HCT116 (cell line): ENCODE measurements around the gene TRIM16. TPM values are rescaled to one million over a fixed set of nuclear protein-coding genes. Genes with fewer than 3 reads are reported as not detected.
"Not testable (repeated sequence)": the region's sequence is repeated elsewhere in the genome, so short reads cannot be mapped to it uniquely, and the experiment has no call there.

Experiments used
- ATAC-seq: fragments of 200-7000 bp; cut with Tn5 transposase; 2 replicates; pipeline ENCODE4 v1.9.1; 2020; ENCODE audit warnings: mild to moderate bottlenecking, moderate library complexity
- BruUV-seq: library from RNA; stranded (reverse); fragments of 400-500 nt; replicated peaks from 2 replicates; lab custom pipeline; 2021; lab: Mats Ljungman, UMichigan
- CTCF ChIA-PET: fragments of 300-600 bp; sonication (Branson Sonifier 250); formaldehyde crosslinking; loops from one replicate; lab custom pipeline; 2021; ENCODE audit warnings: antibody characterized with exemption; lab: Charles Lee
- POLR2A ChIA-PET: fragments of 300-600, 350-600 bp; sonication (Branson Sonifier 250); formaldehyde crosslinking; loops from one replicate; lab custom pipeline; 2021; ENCODE audit warnings: antibody characterized with exemption; lab: Charles Lee
- RAD21 ChIA-PET, 2 experiments: fragments of 300-600 bp; sonication (Branson Sonifier 250); formaldehyde crosslinking; loops; one replicate each; lab custom pipeline; 2023; ENCODE audit warnings: low total read pairs in 2 of 2; ENCODE audit not compliant: uncharacterized antibody in 2 of 2, unreplicated experiment in 2 of 2, low non-redundant PET in 1 of 2; lab: Charles Lee
- DNase-seq: peaks from one replicate; pipeline ENCODE4 v3.0.0-alpha.2; 2010; ENCODE audit warnings: low read depth, low spot score
- H2AFZ ChIP-seq: fragments of 200-600 bp; shearing (Covaris generic), sonication (generic); 2 replicates; pipeline ENCODE4 v1.6.1; 2017; ENCODE audit warnings: low read depth, mixed run types, mixed read lengths, antibody characterized with exemption, low read length; ENCODE audit not compliant: poor library complexity, severe bottlenecking
- H3K27ac ChIP-seq: 2 replicates; pipeline ENCODE4 v1.5.1; 2012; ENCODE audit warnings: low read depth, low read length
- H3K27me3 ChIP-seq: fragments of 200-600 bp; sonication (generic); 2 replicates; pipeline ENCODE4 v1.6.1; 2016; ENCODE audit warnings: mixed run types, low read length, mixed read lengths; ENCODE audit not compliant: insufficient read depth
- H3K36me3 ChIP-seq, 2 experiments: fragments of 200-500 bp in 1 of 2; fragments of 200-600 bp in 1 of 2; sonication (Bioruptor generic) in 1 of 2; sonication (generic) in 1 of 2; 2 replicates each; pipeline versions ENCODE4 v1.5.1 to v1.6.1; 2014 to 2016; ENCODE audit warnings: low read length in 2 of 2, inconsistent platforms in 1 of 2, mixed read lengths in 1 of 2, mixed run types in 1 of 2; ENCODE audit not compliant: insufficient read depth in 2 of 2, control insufficient read depth in 1 of 2
- H3K4me1 ChIP-seq, 2 experiments: fragments of 200-600 bp in 1 of 2; sonication (generic) in 1 of 2; 2 replicates each; pipeline versions ENCODE4 v1.5.1 to v1.6.1; 2012 to 2017; ENCODE audit warnings: low read length in 2 of 2, inconsistent platforms in 1 of 2, mild to moderate bottlenecking in 1 of 2, mixed read lengths in 1 of 2, mixed run types in 1 of 2, moderate library complexity in 1 of 2; ENCODE audit not compliant: insufficient read depth in 2 of 2, control insufficient read depth in 1 of 2
- H3K4me2 ChIP-seq: fragments of 200-600 bp; sonication (generic); 2 replicates; pipeline ENCODE4 v1.6.1; 2017; ENCODE audit warnings: mixed run types, low read length, mixed read lengths
- H3K4me3 ChIP-seq, 2 experiments: fragments of 200-600 bp in 1 of 2; sonication (generic) in 1 of 2; replicated peaks in 1 of 2; 2 replicates each; pipeline ENCODE4 v1.5.1; 2011 to 2016; ENCODE audit warnings: low read length in 2 of 2, control low read depth in 1 of 2, low read depth in 1 of 2, mild to moderate bottlenecking in 1 of 2, mixed read lengths in 1 of 2, mixed run types in 1 of 2
- H3K79me2 ChIP-seq: fragments of 200-600 bp; sonication (generic); 2 replicates; pipeline ENCODE4 v1.6.1; 2017; ENCODE audit warnings: mild to moderate bottlenecking, mixed run types, low read length, moderate library complexity, mixed read lengths; ENCODE audit not compliant: insufficient read depth
- H3K9ac ChIP-seq: fragments of 200-600 bp; sonication (generic); 2 replicates; pipeline ENCODE4 v1.6.1; 2016; ENCODE audit warnings: low read length, mixed read lengths
- H3K9me2 ChIP-seq: fragments of 200-600 bp; sonication (generic), shearing (Covaris generic); 2 replicates; pipeline ENCODE4 v1.6.1; 2017; ENCODE audit warnings: mixed run types, mild to moderate bottlenecking, moderate library complexity; ENCODE audit not compliant: insufficient read depth
- H3K9me3 ChIP-seq, 2 experiments: fragments of 200-500 bp in 1 of 2; fragments of 200-600 bp in 1 of 2; sonication (Bioruptor generic) in 1 of 2; sonication (generic) in 1 of 2; 2 replicates each; pipeline ENCODE4 v1.6.1; 2014 to 2017; ENCODE audit warnings: low read length in 2 of 2, mixed read lengths in 2 of 2, inconsistent platforms in 1 of 2, low read depth in 1 of 2, mild to moderate bottlenecking in 1 of 2, mixed run types in 1 of 2, moderate library complexity in 1 of 2; ENCODE audit not compliant: control insufficient read depth in 1 of 2, insufficient read depth in 1 of 2
- H4K20me1 ChIP-seq: fragments of 200-600 bp; sonication (generic), shearing (Covaris generic); 2 replicates; pipeline ENCODE4 v1.6.1; 2017; ENCODE audit warnings: mixed run types, mild to moderate bottlenecking, moderate library complexity; ENCODE audit not compliant: insufficient read depth
- CBX3 ChIP-seq: IDR thresholded peaks from 2 replicates; pipeline ENCODE4 v1.6.1; 2012; ENCODE audit warnings: low read depth
- EGR1 ChIP-seq: IDR thresholded peaks from 2 replicates; pipeline ENCODE4 v1.6.1; 2012; ENCODE audit warnings: low read depth
- ELF1 ChIP-seq: IDR thresholded peaks from 2 replicates; pipeline ENCODE4 v1.6.1; 2012; ENCODE audit warnings: low read depth, borderline replicate concordance
- JUND ChIP-seq: IDR thresholded peaks from 2 replicates; pipeline ENCODE4 v1.6.1; 2012
- MAX ChIP-seq: IDR thresholded peaks from 2 replicates; pipeline ENCODE4 v1.6.1; 2012
- POLR2A ChIP-seq: IDR thresholded peaks from 2 replicates; pipeline ENCODE4 v1.7.0; 2011; ENCODE audit warnings: borderline replicate concordance; ENCODE audit not compliant: insufficient read depth, insufficient read length; ENCODE audit errors: extremely low read depth
- POLR2AphosphoS5 ChIP-seq: IDR thresholded peaks from 2 replicates; pipeline ENCODE4 v1.6.1; 2011; ENCODE audit warnings: mild to moderate bottlenecking, low read depth, low read length, moderate library complexity
- REST ChIP-seq: IDR thresholded peaks from 2 replicates; pipeline ENCODE4 v1.6.1; 2012; ENCODE audit warnings: low read depth
- SIN3A ChIP-seq: IDR thresholded peaks from 2 replicates; pipeline ENCODE4 v1.6.1; 2012; ENCODE audit warnings: low read depth
- SRF ChIP-seq: IDR thresholded peaks from 2 replicates; pipeline ENCODE4 v1.6.1; 2012; ENCODE audit warnings: low read depth
- TCF7L2 ChIP-seq: IDR thresholded peaks from 2 replicates; pipeline ENCODE4 v1.7.0; 2011; ENCODE audit warnings: borderline replicate concordance, inconsistent platforms; ENCODE audit not compliant: insufficient read depth, insufficient read length; ENCODE audit errors: extremely low read depth
- YY1 ChIP-seq: IDR thresholded peaks from 2 replicates; pipeline ENCODE4 v1.6.1; 2011; ENCODE audit warnings: low read length, low read depth, moderate library complexity, mild to moderate bottlenecking; ENCODE audit not compliant: insufficient replicate concordance; ENCODE audit errors: extremely low read depth
- intact Hi-C: fragments of 100-400 bp; cut with micrococcal nuclease; formaldehyde crosslinking; loops from 2 replicates; pipeline ENCODE4 v1.10.0; 2022
- total RNA-seq: library from RNA; stranded (reverse); gene quantifications from one replicate; pipeline ENCODE4 v1.2.1, GENCODE V29; 2021; ENCODE audit not compliant: unreplicated experiment

Gene TRIM16
- total RNA-seq, 1 experiment from 2014 or later = 33.8 TPM

GRCh38 chr17:15674640-15675039 is 9.5 kb downstream of the TRIM16 start:
- RAD21 ChIA-PET, POLR2A ChIA-PET, CTCF ChIA-PET, DNase-seq, H3K27ac ChIP-seq, intact Hi-C loops, H3K9me3 ChIP-seq, H3K27me3 ChIP-seq, H2AFZ ChIP-seq, H3K9me2 ChIP-seq, H4K20me1 ChIP-seq, BruUV-seq, H3K36me3 ChIP-seq, H3K4me3 ChIP-seq, H3K4me2 ChIP-seq, H3K9ac ChIP-seq, H3K4me1 ChIP-seq, H3K79me2 ChIP-seq, ATAC-seq: not testable (repeated sequence)

- H3K9me2 ChIP-seq, H3K9me3 ChIP-seq, H3K79me2 ChIP-seq, RAD21 ChIA-PET, H3K27me3 ChIP-seq, H4K20me1 ChIP-seq, H3K9ac ChIP-seq, H3K4me3 ChIP-seq, CTCF ChIA-PET, H3K36me3 ChIP-seq, H3K4me1 ChIP-seq, BruUV-seq, H3K27ac ChIP-seq, DNase-seq, POLR2A ChIA-PET, ATAC-seq, H2AFZ ChIP-seq, H3K4me2 ChIP-seq, intact Hi-C loops: not testable (repeated sequence)
Measured at GRCh38 chr17:15669526-15669925, 14.6 kb downstream of the TRIM16 start.

- POLR2A ChIA-PET = no interaction called here
- H3K27ac ChIP-seq = no peak overlapping the region
- intact Hi-C loops = no loop called here
- no peak for TF ChIP-seq REST
- TF ChIP-seq ELF1 = no peak
- TF ChIP-seq TCF7L2 = no peak
- no peak for TF ChIP-seq MAX
- no peak for TF ChIP-seq SIN3A
- TF ChIP-seq YY1 = no peak
- no peak for TF ChIP-seq EGR1
- no peak for TF ChIP-seq CBX3
- TF ChIP-seq POLR2A = no peak
- TF ChIP-seq POLR2AphosphoS5 = no peak
- TF ChIP-seq SRF = no peak
- no peak for TF ChIP-seq JUND
Measured at GRCh38 chr17:15663691-15664090, 20.4 kb downstream of the TRIM16 start.

More at GRCh38 chr17:15663691-15664090, 20.4 kb downstream of the TRIM16 start:
- no peak overlapping the region for H3K4me2 ChIP-seq
- BruUV-seq = no TSS peak
- H3K9me3 ChIP-seq = no peaks in the 10 kb centered on the region
- no peak overlapping the region for H2AFZ ChIP-seq
- DNase-seq (no peak), ATAC-seq (no peak)
- CTCF ChIA-PET = no interaction called here
- H3K36me3 ChIP-seq = peaks cover 3 to 7% of the 10 kb centered on the region in 2 experiments; a peak in 3 of 4 replicates
- no peaks in the 10 kb centered on the region for H3K9me2 ChIP-seq
- H3K4me1 ChIP-seq = peaks cover 18 to 39% of the 10 kb centered on the region in 2 experiments
- RAD21 ChIA-PET = no interaction called here
- no peak overlapping the region for H3K9ac ChIP-seq
- no peaks in the 10 kb centered on the region for H3K79me2 ChIP-seq
- H4K20me1 ChIP-seq = no peaks in the 10 kb centered on the region
- no peak overlapping the region for H3K4me3 ChIP-seq
- H3K27me3 ChIP-seq = no peaks in the 10 kb centered on the region
